Activated T-cell treated with anti-CD3 and anti-CD28 coated beads, Interleukin-2, amount 50 U/mL, for 4 hours (primary cell): Measurements from ENCODE around the gene TMEM192. TPM values are rescaled to one million over a fixed set of nuclear protein-coding genes. Genes with fewer than 3 reads are reported as not detected.
A peak's percentile ranks its signal among the peaks of the same experiment; 100 is the strongest.
"Not testable (repeated sequence)": the region's sequence is repeated elsewhere in the genome, so short reads cannot be mapped to it uniquely, and the experiment has no call there.

Experiments used
- ATAC-seq, 2 donors: fragments of 200-7000 bp; cut with Tn5 transposase; one replicate each; pipeline ENCODE4 v1.10.0; 2021
- DNase-seq: peaks from one replicate; pipeline ENCODE4 v3.0.0-alpha.2; 2020
- H3K27me3 Mint-ChIP-seq: one replicate; pipeline ENCODE4 v1.8.0; 2021; ENCODE audit warnings: low read depth, mixed read lengths
- H3K36me3 Mint-ChIP-seq: one replicate; pipeline ENCODE4 v1.8.0; 2022; ENCODE audit warnings: mixed read lengths; ENCODE audit not compliant: insufficient read depth
- H3K4me1 Mint-ChIP-seq: one replicate; pipeline ENCODE4 v1.8.0; 2021; ENCODE audit warnings: low read depth, mixed read lengths
- H3K4me3 Mint-ChIP-seq: one replicate; pipeline ENCODE4 v1.8.0; 2021; ENCODE audit warnings: mild to moderate bottlenecking, moderate library complexity, mixed read lengths
- H3K9me3 Mint-ChIP-seq: one replicate; pipeline ENCODE4 v1.8.0; 2021; ENCODE audit warnings: mixed read lengths
- total RNA-seq, 3 donors: library from RNA; stranded (reverse); gene quantifications; one replicate each; pipeline ENCODE4 v1.2.1, GENCODE V29; 2021

The TMEM192 gene
- total RNA-seq, 3 donors from 2014 or later = 15.5 to 17.9 (median 16.4) TPM

DNA sequence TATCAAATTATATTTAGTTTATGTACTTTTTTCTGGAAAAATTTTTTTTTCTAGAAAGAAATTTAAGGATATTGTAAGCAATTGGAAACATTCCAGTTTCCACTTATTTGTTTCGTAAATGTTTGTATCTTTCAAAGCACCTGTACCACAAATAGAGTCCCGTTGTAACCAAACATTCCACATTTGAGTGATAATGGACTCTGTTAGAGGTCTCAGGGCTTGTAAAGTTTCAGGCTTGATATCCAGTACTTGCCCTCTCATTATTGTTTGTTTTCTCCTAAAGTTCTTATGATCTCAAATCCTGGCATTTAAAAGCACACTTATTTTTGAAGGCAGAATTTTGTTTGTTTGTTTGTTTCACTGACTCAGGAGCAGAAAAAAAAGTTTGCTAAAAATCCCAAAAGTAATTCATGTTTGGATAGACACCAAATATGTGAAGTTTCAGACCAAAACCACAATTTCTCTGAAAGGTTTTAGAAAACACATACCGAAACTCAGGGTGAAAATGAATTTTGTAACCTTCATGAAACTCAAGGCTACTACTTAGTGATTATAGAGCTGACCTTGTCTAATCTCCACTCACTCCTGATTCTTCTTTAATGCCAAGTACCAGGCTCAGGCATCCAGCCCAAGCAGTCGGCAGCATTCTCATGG is 5.7 kb upstream of the TMEM192 start:
- Mint-ChIP-seq H3K9me3 (no peaks in the 10 kb centered on the region), H3K27me3 (peaks cover 13% of the 10 kb centered on the region), H3K4me1 (peaks cover 4% of the 10 kb centered on the region), H3K4me3 (no peak overlapping the region), H3K36me3 (no peaks in the 10 kb centered on the region)
- ATAC-seq (no peak), DNase-seq (no peak)

DNA sequence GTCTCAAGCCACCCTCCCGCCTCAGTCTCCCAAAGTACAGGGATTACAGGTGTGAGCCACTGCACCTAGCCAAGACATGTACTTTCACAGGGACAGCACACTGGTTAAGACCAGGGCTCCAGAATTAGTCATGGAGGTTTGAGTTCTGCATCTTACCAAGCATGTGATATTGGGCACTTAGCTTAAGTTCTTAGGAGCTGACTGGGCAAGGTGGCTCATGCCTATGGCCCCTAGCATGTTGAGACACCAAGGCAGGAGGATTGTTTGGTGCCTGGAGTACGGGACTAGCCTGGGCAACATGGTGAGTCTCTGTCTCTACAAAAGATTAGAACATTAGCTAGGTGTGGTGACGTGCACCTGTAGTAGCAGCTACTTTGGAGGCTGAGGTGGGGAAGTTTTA is 2.6 kb upstream of the TMEM192 start:
- Mint-ChIP-seq H3K4me3 (no peak overlapping the region), H3K9me3 (no peaks in the 10 kb centered on the region), H3K4me1 (peaks cover 17% of the 10 kb centered on the region), H3K27me3 (peaks cover 11% of the 10 kb centered on the region), H3K36me3 (no peaks in the 10 kb centered on the region)
- ATAC-seq (no peak), DNase-seq (no peak)

DNA sequence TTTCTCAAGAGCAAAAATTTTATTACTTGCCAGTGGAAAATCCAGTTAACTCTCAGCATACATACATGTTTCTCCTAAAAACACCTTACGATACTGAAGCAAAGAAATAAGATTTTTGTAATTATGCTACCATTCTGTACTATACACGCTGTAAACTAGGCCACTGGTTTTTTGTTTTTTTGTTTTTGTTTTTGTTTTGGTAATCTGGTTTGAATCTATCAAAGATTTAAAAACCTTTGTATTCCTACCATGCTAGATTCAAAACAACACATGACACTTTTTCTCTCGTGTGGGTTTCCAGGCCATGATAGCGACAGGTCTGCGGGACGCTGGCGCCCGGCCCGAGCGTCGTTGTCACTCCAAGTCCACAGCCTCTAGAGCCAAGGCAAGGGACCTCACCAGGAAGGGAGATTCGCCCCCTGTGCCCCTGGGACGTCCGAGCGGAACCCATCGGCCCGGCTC is 723 bp downstream of the TMEM192 start:
- no peak for ATAC-seq
- Mint-ChIP-seq H3K27me3 (peaks cover 3% of the 10 kb centered on the region), H3K4me1 (peaks cover 17% of the 10 kb centered on the region), H3K36me3 (no peaks in the 10 kb centered on the region), H3K9me3 (no peaks in the 10 kb centered on the region), H3K4me3 (peak overlapping the region; percentile 89)
- DNase-seq = no peak

DNA sequence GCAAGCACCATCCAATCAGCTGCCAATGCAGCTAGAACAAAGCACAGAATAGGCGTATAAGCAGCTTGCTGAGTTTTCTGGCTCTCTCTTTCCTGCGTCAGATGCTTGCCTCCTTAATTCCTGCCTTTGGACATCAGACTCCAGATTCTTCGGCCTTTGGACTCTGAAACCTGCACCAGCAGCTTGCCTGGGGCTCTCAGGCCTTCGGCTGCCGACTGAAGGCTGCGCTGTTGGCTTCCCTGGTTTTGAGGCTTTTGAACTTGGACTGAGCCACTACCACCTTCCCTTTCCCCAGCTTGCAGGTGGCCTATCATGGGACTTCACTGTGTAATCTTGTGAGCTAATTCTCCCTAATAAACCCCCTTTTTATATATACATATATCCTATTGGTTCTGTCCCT is 6.1 kb downstream of the TMEM192 start:
- Mint-ChIP-seq H3K27me3 (no peaks in the 10 kb centered on the region), H3K4me3 (no peak overlapping the region), H3K36me3 (no peaks in the 10 kb centered on the region), H3K9me3 (no peaks in the 10 kb centered on the region), H3K4me1 (no peaks in the 10 kb centered on the region)
- ATAC-seq = no peak
- DNase-seq = no peak

DNA sequence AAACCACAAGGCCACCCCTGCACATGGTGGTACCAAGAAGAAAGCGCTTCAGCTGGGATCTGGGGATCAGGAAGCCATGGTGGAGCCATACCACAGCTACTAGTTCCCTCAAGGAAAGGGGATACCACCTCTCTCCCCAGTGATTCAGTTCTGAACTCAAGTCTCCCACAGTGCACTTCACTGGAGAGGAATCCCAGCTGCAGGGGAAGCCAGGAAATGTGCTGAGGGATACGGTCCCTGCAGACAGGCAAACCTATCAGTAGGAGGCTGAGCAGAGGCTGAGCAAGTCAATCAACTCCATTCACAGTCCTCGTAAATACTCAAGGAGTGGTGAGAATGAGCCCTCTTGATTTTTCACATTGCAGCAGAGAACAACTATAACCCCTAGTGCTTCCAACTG is 11.0 kb downstream of the TMEM192 start:
- Mint-ChIP-seq H3K4me1 (no peaks in the 10 kb centered on the region), H3K36me3 (peaks cover 9% of the 10 kb centered on the region), H3K27me3 (no peaks in the 10 kb centered on the region), H3K4me3 (no peak overlapping the region), H3K9me3 (no peaks in the 10 kb centered on the region)
- DNase-seq (no peak), ATAC-seq (no peak)

DNA sequence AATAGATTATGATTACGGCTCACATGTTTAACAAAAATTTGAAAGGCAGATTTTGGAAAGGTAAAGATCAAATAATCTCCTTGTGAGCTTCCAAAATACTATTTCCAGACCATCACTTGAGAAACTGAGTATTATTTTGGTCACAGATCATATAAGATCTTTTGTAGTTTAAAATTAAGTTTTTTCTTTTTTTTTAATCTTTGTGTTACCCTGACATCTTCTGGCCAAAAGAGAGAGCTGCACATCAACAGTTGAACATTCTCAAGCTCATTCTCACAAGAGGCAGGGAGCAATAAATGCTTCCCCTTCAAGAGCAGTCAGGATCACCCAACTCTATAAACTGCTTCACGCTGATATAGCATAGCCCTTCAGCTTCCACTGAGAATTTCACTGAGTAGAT is 15.9 kb downstream of the TMEM192 start:
- ATAC-seq = no peak

DNA sequence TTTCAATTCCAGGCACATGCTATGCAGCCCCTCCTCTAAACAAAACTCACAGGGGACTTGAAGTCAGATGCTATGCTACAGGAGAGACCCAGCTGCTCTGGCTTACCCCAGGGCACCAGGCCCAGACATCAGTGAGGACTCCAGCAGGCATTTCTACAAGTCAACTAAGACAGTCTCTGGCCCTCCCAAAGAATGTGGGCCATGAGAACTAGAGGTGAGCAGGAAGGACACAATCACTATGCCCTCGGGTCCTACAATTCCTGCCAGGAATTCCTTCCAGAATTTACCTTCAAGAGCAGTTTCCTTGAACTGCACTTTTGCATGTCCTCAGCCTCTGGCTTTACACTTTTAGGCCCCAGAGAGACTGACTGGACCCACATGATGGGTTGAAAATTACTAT is 17.4 kb downstream of the TMEM192 start:
- Mint-ChIP-seq H3K27me3 (no peaks in the 10 kb centered on the region), H3K4me1 (no peaks in the 10 kb centered on the region), H3K9me3 (no peaks in the 10 kb centered on the region), H3K36me3 (peaks cover 13% of the 10 kb centered on the region), H3K4me3 (no peak overlapping the region)
- DNase-seq (no peak), ATAC-seq (no peak)

More for the DNA sequence above, 15.9 kb downstream of the TMEM192 start:
- Mint-ChIP-seq H3K27me3 (no peaks in the 10 kb centered on the region), H3K4me3 (no peak overlapping the region), H3K4me1 (no peaks in the 10 kb centered on the region), H3K9me3 (no peaks in the 10 kb centered on the region), H3K36me3 (peaks cover 16% of the 10 kb centered on the region)
- no peak for DNase-seq

DNA sequence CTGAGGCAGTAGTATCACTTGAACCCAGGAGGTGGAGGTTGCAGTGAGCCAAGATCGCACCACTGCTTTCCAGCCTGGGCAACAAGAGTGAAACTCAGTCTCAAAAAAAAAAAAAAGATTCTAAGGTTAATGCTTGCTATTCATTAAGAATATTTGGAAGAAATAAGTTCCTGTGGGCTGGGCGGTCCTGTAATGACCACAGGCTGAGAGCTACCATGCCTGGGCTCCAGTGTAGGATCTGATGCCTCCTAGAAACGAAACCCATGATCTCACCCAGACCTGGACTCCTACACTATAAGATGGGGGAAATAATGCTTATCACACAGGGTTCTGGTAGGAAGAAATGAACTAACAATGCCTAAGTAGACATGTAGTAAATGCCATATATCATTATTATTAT is 17.8 kb downstream of the TMEM192 start:
- Mint-ChIP-seq H3K36me3 (peaks cover 13% of the 10 kb centered on the region), H3K4me3 (no peak overlapping the region), H3K9me3 (no peaks in the 10 kb centered on the region), H3K27me3 (no peaks in the 10 kb centered on the region), H3K4me1 (no peaks in the 10 kb centered on the region)
- ATAC-seq = no peak
- DNase-seq = no peak

DNA sequence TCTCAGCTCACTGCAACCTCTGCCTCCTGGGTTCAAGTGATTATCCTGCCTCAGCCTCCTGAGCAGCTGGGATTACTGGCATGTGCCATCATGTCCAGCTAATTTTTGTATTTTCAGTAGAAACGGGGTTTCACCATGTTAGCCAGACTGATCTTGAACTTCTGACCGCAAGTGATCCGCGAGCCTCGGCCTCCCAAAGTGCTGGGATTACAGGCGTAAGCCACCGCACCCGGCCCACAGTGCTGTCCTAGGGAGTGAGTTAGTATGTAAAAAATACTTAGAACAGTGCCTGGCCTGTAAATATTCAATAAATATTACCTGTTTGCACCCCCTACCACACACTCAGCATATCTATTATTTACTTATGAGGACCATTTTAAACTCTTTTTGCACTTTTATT is 20.5 kb downstream of the TMEM192 start:
- not testable (repeated sequence) for DNase-seq, H3K4me3 Mint-ChIP-seq, H3K4me1 Mint-ChIP-seq, H3K9me3 Mint-ChIP-seq, ATAC-seq, H3K27me3 Mint-ChIP-seq
- H3K36me3 Mint-ChIP-seq = peaks cover 22% of the 10 kb centered on the region

DNA sequence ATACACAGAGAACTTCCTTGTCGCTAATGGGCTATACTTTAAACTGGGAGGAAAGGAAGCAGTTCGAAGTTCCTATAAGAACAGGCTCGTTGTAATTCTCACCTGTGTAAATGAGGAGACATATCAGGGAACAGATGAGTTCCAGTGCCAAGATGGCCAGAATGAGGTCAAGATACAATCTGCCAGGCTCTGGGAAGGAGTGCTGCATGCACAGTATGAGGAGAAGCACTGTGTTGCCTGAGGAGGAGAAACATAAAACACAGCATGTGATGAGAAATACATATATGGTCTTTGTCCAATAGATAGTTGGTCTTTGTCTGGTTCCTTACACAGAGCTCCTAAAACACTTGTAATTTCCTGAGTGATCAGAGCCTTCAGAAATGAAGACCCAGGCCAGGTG is 24.3 kb downstream of the TMEM192 start:
- no peaks in the 10 kb centered on the region for H3K9me3 Mint-ChIP-seq
- no peak overlapping the region for H3K4me3 Mint-ChIP-seq
- H3K36me3 Mint-ChIP-seq = peaks cover 33% of the 10 kb centered on the region
- no peaks in the 10 kb centered on the region for H3K27me3 Mint-ChIP-seq
- ATAC-seq (no peak), DNase-seq (no peak)
- H3K4me1 Mint-ChIP-seq = no peaks in the 10 kb centered on the region

DNA sequence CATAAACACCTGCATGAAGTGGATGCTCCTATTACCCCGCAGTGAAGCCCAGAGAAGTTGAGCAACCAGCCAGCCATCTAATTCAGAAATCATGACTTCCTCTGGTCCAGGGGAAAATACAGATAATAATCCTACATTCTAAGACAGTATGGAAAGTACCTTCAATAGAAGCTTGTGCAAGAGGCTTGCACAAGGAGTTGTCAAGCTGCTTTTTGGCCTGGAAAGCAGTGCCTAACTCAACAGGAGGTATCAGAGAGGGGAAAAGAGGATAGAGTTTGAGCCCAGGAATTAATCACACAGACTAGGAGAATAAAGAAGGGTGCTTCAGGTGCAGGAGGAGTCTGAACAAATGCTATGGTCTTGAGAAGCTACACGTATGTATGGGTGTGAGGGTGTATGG is 26.7 kb downstream of the TMEM192 start:
- H3K36me3 Mint-ChIP-seq = peaks cover 28% of the 10 kb centered on the region
- no peaks in the 10 kb centered on the region for H3K9me3 Mint-ChIP-seq
- no peak overlapping the region for H3K4me3 Mint-ChIP-seq
- ATAC-seq (no peak), DNase-seq (no peak)
- H3K4me1 Mint-ChIP-seq = no peaks in the 10 kb centered on the region
- H3K27me3 Mint-ChIP-seq = no peaks in the 10 kb centered on the region

DNA sequence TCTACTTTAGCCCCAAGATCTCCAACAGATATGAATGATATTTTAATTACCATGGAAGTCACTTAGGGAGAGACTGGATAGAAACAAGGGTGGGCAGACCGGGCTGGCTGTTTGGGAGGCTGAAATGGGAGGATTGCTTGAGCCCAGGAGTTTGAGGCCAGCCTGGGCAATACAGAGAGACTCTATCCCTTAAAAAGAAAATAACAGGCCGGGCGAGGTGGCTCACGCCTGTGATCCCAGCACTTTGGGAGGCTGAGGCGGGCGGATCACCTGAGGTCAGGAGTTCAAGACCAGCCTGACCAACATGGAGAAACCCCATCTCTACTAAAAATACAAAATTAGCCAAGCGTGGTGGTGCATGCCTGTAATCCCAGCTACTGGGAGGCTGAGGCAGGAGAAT is 27.9 kb downstream of the TMEM192 start:
- peaks cover 30% of the 10 kb centered on the region for H3K36me3 Mint-ChIP-seq
- not testable (repeated sequence) for H3K4me3 Mint-ChIP-seq, H3K9me3 Mint-ChIP-seq, H3K27me3 Mint-ChIP-seq, ATAC-seq, DNase-seq, H3K4me1 Mint-ChIP-seq

DNA sequence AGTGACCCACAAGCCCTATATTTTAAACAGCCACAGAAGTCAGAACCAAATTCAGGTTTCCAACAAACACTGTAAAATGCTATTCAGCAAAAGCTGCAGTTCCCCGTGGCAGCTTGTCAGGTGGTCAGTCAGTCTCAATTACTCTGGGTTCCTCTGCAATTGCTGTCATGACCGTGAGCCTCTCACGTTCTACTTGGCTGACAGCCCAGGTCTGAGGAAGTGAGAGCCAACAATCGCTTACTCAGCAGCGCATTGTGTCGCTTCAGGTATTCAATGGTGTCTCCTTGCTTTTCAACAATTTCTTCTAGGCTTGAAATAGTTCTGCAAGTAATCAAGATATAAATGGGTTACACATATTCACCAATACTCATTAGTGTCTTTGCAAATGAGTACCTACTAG is 33.2 kb downstream of the TMEM192 start:
- no peak overlapping the region for H3K4me3 Mint-ChIP-seq
- DNase-seq (no peak), ATAC-seq (no peak)
- H3K9me3 Mint-ChIP-seq = no peaks in the 10 kb centered on the region
- H3K4me1 Mint-ChIP-seq = no peaks in the 10 kb centered on the region
- no peaks in the 10 kb centered on the region for H3K27me3 Mint-ChIP-seq
- peaks cover 17% of the 10 kb centered on the region for H3K36me3 Mint-ChIP-seq

DNA sequence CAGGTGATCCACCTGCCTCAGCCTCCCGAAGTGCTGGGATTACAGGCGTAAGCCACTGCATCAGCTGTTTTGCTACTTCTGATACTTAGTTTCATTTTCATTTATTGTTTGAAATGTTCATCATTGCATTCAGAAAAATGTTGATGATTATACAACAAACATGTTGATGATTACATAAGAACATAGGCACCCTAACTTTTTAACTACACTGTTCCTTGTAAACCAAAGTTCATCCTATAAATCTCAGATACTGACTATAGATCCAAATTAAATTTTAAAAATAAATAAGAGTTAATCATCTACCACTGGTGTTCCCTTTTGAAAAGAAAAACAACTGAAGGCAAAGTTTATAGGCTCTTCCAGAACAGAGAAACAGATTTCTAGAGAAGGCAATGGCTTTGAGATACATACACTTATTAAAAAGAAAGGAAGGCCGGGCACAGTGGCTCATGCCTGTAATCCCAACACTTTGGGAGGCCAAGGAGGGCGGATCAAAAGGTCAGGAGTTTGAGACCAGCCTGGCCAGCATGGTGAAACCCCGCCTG is 35.6 kb downstream of the TMEM192 start:
- H3K9me3 Mint-ChIP-seq = no peaks in the 10 kb centered on the region
- no peak for ATAC-seq

DNA sequence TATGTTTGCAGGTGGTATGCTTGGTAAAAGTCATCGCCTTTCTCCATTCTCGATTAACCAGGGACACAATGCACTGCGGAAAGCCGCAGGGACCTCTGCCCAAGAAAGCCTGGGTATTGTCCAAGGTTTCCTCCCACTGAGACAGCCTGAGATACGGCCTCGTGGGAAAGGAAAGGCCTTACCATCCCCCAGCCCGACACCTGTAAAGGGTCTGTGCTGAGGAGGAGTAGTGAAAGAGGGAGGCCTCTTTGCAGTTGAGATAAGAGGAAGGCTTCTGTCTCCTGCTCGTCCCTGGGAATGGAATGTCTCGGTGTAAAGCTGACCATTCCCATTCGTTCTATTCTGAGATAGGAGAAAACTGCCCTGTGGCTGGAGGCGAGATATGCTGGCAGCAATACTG is 39.3 kb downstream of the TMEM192 start:
- not testable (repeated sequence) for H3K4me1 Mint-ChIP-seq, H3K27me3 Mint-ChIP-seq, DNase-seq, H3K9me3 Mint-ChIP-seq, H3K4me3 Mint-ChIP-seq, ATAC-seq
- H3K36me3 Mint-ChIP-seq = peaks cover 12% of the 10 kb centered on the region

More for the DNA sequence above, 35.6 kb downstream of the TMEM192 start:
- no peak for DNase-seq
- no peak overlapping the region for H3K4me3 Mint-ChIP-seq
- H3K4me1 Mint-ChIP-seq = no peaks in the 10 kb centered on the region
- peaks cover 19% of the 10 kb centered on the region for H3K36me3 Mint-ChIP-seq
- H3K27me3 Mint-ChIP-seq = no peaks in the 10 kb centered on the region
